ENCODE results near the gene PTPRG.

The PTPRG gene

GRCh38 chr3:61583890-61584875, 22.8 kb downstream of the PTPRG start:
- Mint-ChIP-seq H3K4me3 (no peak overlapping the region), H3K27me3 (no peaks in the 10 kb centered on the region), H3K9me3 (no peaks in the 10 kb centered on the region), H3K4me1 (ENCODE audit: low read depth) (no peaks in the 10 kb centered on the region), H3K36me3 (ENCODE audit: low read depth) (no peaks in the 10 kb centered on the region), H3K27ac (no peak overlapping the region)
- intact Hi-C loops (cut with micrococcal nuclease): no loop called here

GRCh38 chr3:61589856-61590255, 28.5 kb downstream of the PTPRG start:
- intact Hi-C loops (cut with micrococcal nuclease): no loop called here
- no peaks in the 10 kb centered on the region for H3K27me3 Mint-ChIP-seq
- H3K9me3 Mint-ChIP-seq: peaks cover 7% of the 10 kb centered on the region
- no peak overlapping the region for H3K27ac Mint-ChIP-seq
- no peaks in the 10 kb centered on the region for H3K4me1 Mint-ChIP-seq (ENCODE audit: low read depth)
- no peak overlapping the region for H3K4me3 Mint-ChIP-seq
- H3K36me3 Mint-ChIP-seq (ENCODE audit: low read depth): no peaks in the 10 kb centered on the region

GRCh38 chr3:61591300-61591699, 29.9 kb downstream of the PTPRG start:
- no peaks in the 10 kb centered on the region for H3K36me3 Mint-ChIP-seq (ENCODE audit: low read depth)
- no peak overlapping the region for H3K27ac Mint-ChIP-seq
- no peaks in the 10 kb centered on the region for H3K27me3 Mint-ChIP-seq
- H3K9me3 Mint-ChIP-seq: peaks cover 7% of the 10 kb centered on the region
- no peak overlapping the region for H3K4me3 Mint-ChIP-seq
- intact Hi-C loops (cut with micrococcal nuclease): no loop called here
- no peaks in the 10 kb centered on the region for H3K4me1 Mint-ChIP-seq (ENCODE audit: low read depth)

- H3K27me3 Mint-ChIP-seq: no peaks in the 10 kb centered on the region
- no peaks in the 10 kb centered on the region for H3K36me3 Mint-ChIP-seq (ENCODE audit: low read depth)
- peaks cover 7% of the 10 kb centered on the region for H3K9me3 Mint-ChIP-seq
- no peak overlapping the region for H3K27ac Mint-ChIP-seq
- H3K4me3 Mint-ChIP-seq: no peak overlapping the region
- H3K4me1 Mint-ChIP-seq (ENCODE audit: low read depth): no peaks in the 10 kb centered on the region
- intact Hi-C loops (cut with micrococcal nuclease): no loop called here
Observed at GRCh38 chr3:61593446-61594029, 32.2 kb downstream of the PTPRG start.

GRCh38 chr3:61594144-61594963, 33.0 kb downstream of the PTPRG start:
- Mint-ChIP-seq H3K9me3 (peaks cover 6% of the 10 kb centered on the region), H3K27me3 (no peaks in the 10 kb centered on the region), H3K36me3 (ENCODE audit: low read depth) (no peaks in the 10 kb centered on the region), H3K4me1 (ENCODE audit: low read depth) (no peaks in the 10 kb centered on the region), H3K27ac (no peak overlapping the region), H3K4me3 (no peak overlapping the region)
- intact Hi-C loops (cut with micrococcal nuclease): no loop called here

- no peaks in the 10 kb centered on the region for H3K4me1 Mint-ChIP-seq (ENCODE audit: low read depth)
- peaks cover under 1% of the 10 kb centered on the region for H3K9me3 Mint-ChIP-seq
- intact Hi-C loops (cut with micrococcal nuclease): no loop called here
- H3K4me3 Mint-ChIP-seq: no peak overlapping the region
- no peaks in the 10 kb centered on the region for H3K36me3 Mint-ChIP-seq (ENCODE audit: low read depth)
- no peak overlapping the region for H3K27ac Mint-ChIP-seq
- H3K27me3 Mint-ChIP-seq: no peaks in the 10 kb centered on the region
Observed at GRCh38 chr3:61594964-61595285, 33.6 kb downstream of the PTPRG start.

GRCh38 chr3:61595288-61595687, 33.9 kb downstream of the PTPRG start:
- no peaks in the 10 kb centered on the region for H3K27me3 Mint-ChIP-seq
- H3K27ac Mint-ChIP-seq: no peak overlapping the region
- intact Hi-C loops (cut with micrococcal nuclease): no loop called here
- no peaks in the 10 kb centered on the region for H3K36me3 Mint-ChIP-seq (ENCODE audit: low read depth)
- no peak overlapping the region for H3K4me3 Mint-ChIP-seq
- H3K9me3 Mint-ChIP-seq: no peaks in the 10 kb centered on the region
- no peaks in the 10 kb centered on the region for H3K4me1 Mint-ChIP-seq (ENCODE audit: low read depth)

- no peak overlapping the region for H3K27ac Mint-ChIP-seq
- no peaks in the 10 kb centered on the region for H3K36me3 Mint-ChIP-seq (ENCODE audit: low read depth)
- no peaks in the 10 kb centered on the region for H3K9me3 Mint-ChIP-seq
- H3K4me1 Mint-ChIP-seq (ENCODE audit: low read depth): no peaks in the 10 kb centered on the region
- intact Hi-C loops (cut with micrococcal nuclease): no loop called here
- H3K27me3 Mint-ChIP-seq: no peaks in the 10 kb centered on the region
- H3K4me3 Mint-ChIP-seq: no peak overlapping the region
Observed at GRCh38 chr3:61595826-61596225, 34.5 kb downstream of the PTPRG start.

- intact Hi-C loops (cut with micrococcal nuclease): no loop called here
- H3K4me1 Mint-ChIP-seq (ENCODE audit: low read depth): no peaks in the 10 kb centered on the region
- H3K27ac Mint-ChIP-seq: no peak overlapping the region
- no peaks in the 10 kb centered on the region for H3K27me3 Mint-ChIP-seq
- no peaks in the 10 kb centered on the region for H3K36me3 Mint-ChIP-seq (ENCODE audit: low read depth)
- H3K4me3 Mint-ChIP-seq: no peak overlapping the region
- H3K9me3 Mint-ChIP-seq: no peaks in the 10 kb centered on the region
Observed at GRCh38 chr3:61597906-61598305, 36.5 kb downstream of the PTPRG start.

- H3K4me1 Mint-ChIP-seq (ENCODE audit: low read depth): no peaks in the 10 kb centered on the region
- H3K36me3 Mint-ChIP-seq (ENCODE audit: low read depth): no peaks in the 10 kb centered on the region
- H3K27ac Mint-ChIP-seq: no peak overlapping the region
- H3K27me3 Mint-ChIP-seq: no peaks in the 10 kb centered on the region
- no peak overlapping the region for H3K4me3 Mint-ChIP-seq
- no peaks in the 10 kb centered on the region for H3K9me3 Mint-ChIP-seq
- intact Hi-C loops (cut with micrococcal nuclease): no loop called here
Observed at GRCh38 chr3:61600195-61600594, 38.8 kb downstream of the PTPRG start.

- Mint-ChIP-seq H3K9me3 (no peaks in the 10 kb centered on the region), H3K4me3 (no peak overlapping the region), H3K27me3 (no peaks in the 10 kb centered on the region), H3K36me3 (ENCODE audit: low read depth) (no peaks in the 10 kb centered on the region), H3K27ac (no peak overlapping the region), H3K4me1 (ENCODE audit: low read depth) (no peaks in the 10 kb centered on the region)
- intact Hi-C loops (cut with micrococcal nuclease): no loop called here
Observed at GRCh38 chr3:61601831-61602230, 40.5 kb downstream of the PTPRG start.

GRCh38 chr3:61602466-61602865, 41.1 kb downstream of the PTPRG start:
- Mint-ChIP-seq H3K9me3 (no peaks in the 10 kb centered on the region), H3K4me1 (ENCODE audit: low read depth) (no peaks in the 10 kb centered on the region), H3K36me3 (ENCODE audit: low read depth) (no peaks in the 10 kb centered on the region), H3K27me3 (no peaks in the 10 kb centered on the region), H3K27ac (no peak overlapping the region), H3K4me3 (no peak overlapping the region)
- intact Hi-C loops (cut with micrococcal nuclease): no loop called here

GRCh38 chr3:61605589-61606175, 44.3 kb downstream of the PTPRG start:
- Mint-ChIP-seq H3K27me3 (no peaks in the 10 kb centered on the region), H3K27ac (no peak overlapping the region), H3K36me3 (ENCODE audit: low read depth) (no peaks in the 10 kb centered on the region), H3K9me3 (no peaks in the 10 kb centered on the region), H3K4me1 (ENCODE audit: low read depth) (no peaks in the 10 kb centered on the region), H3K4me3 (no peak overlapping the region)
- intact Hi-C loops (cut with micrococcal nuclease): no loop called here

- H3K4me1 Mint-ChIP-seq (ENCODE audit: low read depth): no peaks in the 10 kb centered on the region
- no peak overlapping the region for H3K4me3 Mint-ChIP-seq
- H3K27me3 Mint-ChIP-seq: no peaks in the 10 kb centered on the region
- no peaks in the 10 kb centered on the region for H3K36me3 Mint-ChIP-seq (ENCODE audit: low read depth)
- intact Hi-C loops (cut with micrococcal nuclease): no loop called here
- no peaks in the 10 kb centered on the region for H3K9me3 Mint-ChIP-seq
- no peak overlapping the region for H3K27ac Mint-ChIP-seq
Observed at GRCh38 chr3:61606196-61606595, 44.8 kb downstream of the PTPRG start.

Measured in dendritic cell treated with granulocyte-macrophage colony-stimulating factor and Interleukin-4, amounts not matched to agents 40 ng/mL and 50 ng/mL, for 4 days (primary cell).